HG03565 (cell line): ENCODE results near the gene JMJD1C.

Experiments used
- ATAC-seq: cut with Tn5 transposase; IDR thresholded peaks from one replicate; pipeline ENCODE4 v1.9.1; 2021; ENCODE audit warnings: mild to moderate bottlenecking, moderate library complexity; ENCODE audit not compliant: unreplicated experiment

JMJD1C gene

DNA sequence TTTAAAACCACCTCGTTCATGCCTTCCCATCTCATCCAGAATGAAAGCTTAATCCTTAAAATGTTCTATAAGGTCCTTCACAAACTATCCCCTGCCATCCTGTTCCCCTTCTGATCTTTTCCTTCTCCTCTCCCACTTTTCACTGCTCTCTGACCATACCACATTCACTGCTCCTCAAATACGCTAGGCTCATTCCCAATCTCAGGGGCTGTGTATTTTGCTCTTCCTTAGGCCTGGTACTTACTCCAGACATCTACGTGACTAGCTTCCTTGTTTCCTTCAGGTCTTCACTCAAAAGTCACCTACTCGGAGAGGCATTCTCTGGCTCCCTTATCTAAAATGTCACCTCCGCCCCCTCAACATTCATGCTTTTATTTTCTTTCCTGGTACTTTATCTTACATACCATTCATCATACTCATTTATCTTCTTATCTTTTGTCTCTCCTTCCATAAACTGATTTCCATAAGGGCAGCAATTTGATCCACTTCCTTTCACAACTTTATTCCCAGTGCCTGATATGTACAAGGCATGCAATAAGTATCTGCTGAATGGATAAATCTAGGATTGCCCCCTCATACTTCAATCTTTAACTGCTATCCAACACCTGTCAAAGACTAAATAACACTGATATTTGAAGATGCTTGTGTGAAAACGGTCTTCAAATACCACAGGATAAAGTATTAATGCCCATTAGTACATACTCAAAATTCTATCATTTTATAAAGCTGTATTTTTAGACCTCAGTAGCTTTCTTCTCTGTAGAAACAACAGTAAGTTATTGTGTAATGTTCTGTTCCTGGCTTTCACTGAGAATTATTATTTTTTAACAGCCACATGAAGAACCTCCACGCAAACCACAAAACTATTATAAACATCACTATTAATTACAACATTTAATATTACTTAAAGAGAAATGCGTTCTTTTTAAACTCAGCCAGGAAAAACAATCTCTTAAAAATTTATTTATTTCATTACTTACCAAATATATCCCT is 27.0 kb downstream of the JMJD1C start:
- ATAC-seq: no peak

DNA sequence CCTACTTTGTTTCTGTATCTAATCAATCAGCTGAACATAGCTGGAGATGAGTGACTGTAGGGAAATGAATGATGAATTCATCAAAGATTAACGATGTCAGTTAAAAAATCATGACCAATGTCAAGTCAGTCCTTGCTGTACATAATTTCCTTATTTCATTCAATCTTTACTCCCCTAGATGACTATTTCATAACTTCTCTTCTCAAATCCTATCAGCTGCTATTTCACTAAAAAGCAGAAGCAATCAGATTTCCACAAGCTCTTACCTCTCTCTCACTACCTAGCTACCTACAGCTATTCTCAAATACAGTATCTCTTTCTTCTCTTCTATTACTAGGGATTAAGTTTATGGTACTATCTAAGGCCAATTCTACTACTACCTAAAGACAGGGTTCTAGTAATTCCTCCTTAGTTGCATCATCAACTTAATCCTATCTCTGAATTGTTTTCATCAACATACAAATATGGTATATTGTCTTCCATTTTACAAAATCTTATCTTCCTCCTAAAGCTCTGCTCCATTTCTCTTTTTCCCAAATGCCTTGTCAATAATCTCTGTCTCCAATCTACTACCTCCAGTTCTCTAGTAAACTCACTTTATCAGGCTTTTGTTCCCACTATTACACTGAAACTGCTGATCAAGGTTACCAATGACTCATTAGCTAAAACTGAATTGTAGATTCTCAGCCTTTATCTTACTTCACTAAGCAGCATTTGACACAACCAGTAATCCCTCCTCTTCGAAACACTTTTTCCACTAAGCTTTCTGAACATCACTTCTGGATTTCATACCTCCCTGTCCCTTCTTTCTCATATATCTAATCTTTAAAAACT is 28.4 kb downstream of the JMJD1C start:
- no peak for ATAC-seq

DNA sequence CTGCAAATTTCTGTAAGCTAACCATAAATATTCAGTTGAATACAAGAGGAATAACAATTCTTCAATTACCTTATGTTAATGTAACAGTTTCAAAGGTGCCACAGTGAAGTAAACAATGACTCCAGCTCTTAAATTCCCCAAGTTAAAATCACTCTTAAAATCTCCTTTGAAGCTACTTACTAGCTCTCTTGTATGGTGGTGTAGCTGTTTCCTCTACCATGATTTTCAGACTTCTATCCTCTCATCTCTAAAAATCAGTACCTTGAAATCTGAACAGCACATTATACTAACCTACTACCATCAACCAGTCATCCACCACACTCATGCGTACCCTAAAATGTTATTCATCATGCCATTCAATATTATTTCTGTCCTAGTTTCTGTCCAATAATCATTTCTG is 29.6 kb downstream of the JMJD1C start:
- no peak for ATAC-seq

DNA sequence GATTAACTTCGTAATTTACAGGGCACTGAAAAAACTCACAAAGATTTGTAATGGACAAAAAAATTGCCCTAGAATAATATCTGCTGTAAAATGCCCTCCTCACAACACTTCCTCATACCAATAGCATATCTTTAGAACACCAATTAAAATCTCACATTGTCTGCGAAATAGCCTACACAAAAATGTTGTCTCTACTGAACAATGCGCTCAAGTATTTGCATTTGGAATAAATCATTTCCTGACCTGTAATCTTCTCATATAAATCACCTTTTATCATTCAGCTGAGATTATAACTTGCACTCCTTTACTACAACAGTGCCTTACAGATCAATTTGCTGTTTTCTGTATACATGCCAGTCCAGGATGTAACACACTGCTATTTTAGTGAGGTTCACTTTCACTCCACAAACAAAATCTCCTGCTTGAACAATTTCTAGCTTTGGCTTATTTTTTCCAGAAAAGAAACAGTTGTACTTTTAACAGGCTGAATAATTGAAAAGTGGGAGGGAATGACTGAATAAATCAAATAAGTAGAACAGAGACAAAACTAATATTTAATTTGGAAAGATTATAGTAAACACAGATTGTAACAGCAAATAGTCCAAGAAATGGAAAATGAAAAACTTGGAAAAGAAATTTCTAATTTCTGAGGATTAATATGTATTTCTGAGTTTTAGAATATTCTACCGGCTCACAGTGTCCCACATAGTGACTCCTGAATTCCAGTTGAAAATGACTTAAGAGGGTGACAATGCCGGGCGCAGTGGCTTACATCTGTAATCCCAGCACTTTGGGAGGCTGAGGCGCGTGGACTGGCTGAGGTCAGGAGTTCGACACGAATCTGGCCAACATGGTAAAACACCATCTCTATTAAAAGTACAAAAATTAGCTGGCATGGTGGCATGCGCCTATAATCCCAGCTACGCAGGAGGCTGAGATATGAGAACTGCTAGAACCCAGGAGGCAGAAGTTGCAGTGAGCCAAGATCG is 30.6 kb downstream of the JMJD1C start:
- ATAC-seq: no peak

DNA sequence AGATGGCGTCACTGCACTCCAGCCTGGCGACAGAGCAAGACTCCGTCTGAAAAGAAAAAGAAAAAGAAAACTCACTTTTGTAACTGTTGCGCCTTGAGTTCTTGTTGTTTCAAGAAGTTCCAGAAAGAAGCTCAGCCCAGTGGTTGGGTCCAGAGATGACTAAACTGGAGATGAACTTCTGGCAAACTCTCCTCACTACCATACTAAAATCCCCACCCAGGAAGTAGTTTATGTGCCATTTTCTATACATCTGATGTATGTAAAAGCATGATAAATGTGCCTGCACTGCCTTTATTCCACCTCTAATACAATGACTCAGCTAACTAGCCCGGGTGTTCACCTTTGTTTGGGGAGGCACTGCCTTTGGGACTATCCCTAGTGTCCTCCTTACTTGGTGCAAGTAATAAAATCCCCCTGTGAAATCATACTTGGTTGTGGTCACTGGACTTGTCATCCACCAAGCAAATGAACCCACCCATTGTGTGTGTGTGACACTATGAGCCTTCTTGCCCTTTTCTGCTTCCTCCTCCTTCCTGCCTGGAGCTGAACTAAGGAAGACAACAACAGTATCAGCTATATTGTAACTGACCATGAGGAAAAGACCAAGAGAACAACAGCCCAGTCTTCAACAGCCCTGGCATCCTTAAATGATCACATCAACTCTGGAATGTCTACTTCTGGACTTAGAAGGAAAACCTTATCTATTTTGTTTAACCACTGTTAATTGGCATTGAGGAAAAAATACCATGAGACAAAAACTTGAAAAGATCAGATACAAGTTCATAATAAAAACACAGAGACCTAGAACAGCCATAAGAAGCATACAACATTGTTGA is 33.6 kb downstream of the JMJD1C start:
- ATAC-seq: peak; percentile 50

DNA sequence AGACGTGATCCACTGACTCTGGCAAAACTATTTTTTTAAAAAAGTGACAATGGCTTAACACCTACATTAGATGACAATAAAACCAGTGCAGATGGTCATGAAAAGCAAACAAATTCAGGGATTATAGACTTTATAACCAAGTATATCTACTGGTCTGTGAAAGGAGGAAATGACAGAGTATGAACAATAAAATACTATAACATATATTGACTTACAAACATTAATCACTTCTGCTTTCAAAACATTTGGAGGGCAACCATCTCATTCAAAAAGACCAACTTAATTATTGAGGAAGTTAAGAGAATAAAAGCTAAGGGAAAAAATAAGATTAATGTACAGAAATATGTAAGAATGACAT is 34.8 kb downstream of the JMJD1C start:
- ATAC-seq: no peak

DNA sequence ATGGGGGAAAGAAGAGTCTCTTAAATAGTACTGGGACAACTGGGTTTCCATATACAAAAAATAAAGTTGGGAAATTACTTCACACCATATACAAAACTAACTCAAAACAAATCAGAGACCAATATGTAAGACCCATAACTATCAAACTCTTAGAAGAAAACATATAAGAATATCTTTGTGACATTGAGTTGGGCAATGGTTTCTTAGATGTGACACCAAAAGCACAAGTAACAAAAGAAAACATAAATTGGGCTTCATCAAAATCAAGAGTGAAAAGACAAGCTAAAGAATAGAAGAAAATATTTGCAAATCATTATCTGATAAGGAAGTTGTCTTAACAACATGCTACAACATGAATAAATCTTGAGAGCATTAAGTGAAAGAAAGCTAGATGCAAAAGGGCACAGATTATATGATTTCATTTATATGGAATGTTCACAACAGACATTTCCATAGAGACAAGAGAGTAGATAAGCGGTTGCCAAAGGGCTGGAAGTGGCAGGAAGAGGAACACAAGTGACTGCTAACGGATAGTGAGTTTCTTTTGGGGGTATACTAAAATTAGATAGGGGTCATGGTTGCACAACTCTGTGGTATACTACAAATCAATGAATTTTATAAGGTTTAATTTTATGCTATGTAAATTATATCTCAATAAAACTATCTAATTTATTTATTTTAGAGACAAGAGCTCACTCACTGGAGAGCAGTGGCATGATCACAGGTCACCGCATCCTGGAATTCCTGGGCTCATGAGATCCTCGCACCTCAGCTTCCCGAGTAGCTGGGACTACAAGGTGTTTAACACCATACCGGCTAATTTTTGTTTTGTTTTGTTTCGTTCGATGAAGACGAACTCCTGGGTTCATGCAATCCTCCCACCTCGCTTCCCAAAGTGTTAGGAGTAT is 35.4 kb downstream of the JMJD1C start:
- ATAC-seq: no peak

DNA sequence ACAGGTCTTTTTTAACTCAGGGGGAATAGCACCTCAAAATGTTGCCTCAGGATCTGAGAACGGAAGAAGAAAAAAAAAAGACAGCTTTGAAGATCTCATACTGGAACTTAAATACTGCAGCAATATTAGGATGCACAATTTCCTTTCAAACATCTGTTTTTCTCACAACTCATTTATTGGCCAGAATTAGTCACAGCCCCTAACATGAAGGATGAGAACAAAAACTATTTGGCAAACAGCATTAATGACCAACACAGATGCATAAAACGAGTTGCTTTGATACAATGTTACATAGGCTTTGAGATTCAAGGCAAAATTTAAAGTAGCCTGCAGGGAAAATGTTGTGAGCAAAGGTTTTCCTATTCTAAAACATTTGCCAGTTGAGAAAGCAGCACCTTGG is 36.5 kb downstream of the JMJD1C start:
- ATAC-seq: no peak

DNA sequence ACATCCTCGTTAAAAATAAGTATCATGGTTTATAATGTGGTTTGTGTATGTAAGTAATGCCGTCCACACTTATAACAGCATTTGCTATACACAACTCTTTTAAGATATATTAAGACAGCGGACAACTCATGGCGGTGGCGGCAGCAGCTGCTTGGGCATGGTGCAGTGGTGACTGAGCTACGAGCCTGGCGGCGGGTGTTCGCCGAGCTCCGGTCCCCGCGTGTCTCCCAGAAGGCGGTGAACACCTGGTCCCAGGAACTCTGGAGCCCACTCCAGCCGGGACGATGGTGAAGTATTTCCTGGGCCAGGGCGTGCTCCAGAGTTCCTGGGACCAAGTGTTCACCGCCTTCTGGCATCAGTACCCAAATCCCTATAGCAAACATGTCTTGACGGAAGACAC is 38.8 kb downstream of the JMJD1C start:
- ATAC-seq: no peak

DNA sequence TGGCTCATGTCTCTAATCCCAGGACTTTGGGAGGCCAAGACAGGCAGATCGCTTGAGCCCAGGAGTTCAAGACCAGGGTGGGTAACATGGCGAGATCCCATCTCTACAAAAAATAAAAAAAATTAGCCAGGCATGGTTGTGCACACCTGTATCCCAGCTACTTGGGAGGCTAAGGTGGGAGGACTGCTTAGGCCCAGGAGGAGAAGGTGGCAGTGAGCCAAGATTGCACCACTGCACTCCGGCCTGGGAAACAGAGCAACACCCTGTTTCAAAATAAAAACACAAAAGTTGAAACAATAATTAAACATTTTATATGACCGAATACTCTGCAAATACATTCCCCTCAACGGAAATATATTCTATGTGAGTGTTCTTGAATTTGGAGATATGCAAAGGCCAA is 40.3 kb downstream of the JMJD1C start:
- no peak for ATAC-seq

DNA sequence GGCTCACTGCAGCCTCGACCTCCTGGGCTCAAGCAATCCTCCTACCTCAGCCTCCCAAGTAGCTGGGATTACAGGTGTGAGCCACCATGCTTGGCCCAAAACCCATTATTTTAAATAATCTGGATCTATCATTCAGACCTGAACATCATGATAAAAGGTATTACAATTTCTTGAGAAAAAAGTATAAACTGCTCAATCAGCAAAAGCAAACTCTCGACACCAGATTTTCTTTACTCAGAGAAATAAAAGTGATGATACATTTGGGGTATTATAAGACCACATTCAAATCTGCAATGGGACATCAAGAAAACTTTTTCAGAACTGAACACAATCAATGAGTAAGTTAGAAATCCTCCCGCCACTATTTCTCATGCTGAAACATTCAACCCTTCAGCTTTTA is 41.2 kb downstream of the JMJD1C start:
- no peak for ATAC-seq

DNA sequence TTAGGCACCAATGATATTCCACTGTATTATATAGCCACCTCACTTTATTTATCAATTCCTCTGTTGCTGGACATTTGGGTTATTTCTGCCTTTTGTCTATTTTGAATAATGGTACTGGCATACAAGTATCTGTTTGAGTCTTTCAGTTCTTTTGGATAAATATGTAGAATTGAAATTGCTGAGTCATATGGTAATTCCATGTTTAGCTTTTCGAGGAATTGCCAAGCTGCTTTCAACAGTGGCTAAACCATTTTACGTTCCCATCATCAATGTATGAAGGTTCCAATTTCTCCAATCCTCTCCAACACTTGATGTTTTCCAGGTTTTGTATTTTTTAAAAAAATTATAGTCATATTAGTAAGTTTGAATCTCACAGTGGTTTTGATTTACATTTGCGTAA is 42.3 kb downstream of the JMJD1C start:
- no peak for ATAC-seq

DNA sequence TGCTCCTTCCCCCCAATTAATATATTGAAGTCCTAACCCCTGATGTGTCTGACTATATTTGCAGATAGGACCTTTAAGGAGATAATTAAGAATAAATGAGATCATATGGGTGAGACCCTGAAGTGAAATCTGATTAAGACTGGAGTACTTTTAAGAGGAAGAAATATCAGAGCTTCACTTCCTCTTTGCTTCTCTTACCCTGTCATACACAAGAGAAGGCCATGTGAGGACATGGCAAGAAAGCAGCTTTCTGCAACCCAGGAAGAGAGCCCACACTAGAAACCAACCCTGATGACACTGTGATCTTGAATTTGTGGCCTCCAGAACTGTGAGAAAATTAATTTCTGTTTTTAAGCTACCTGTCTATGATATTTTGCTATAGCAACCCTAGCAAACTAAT is 44.2 kb downstream of the JMJD1C start:
- peak; percentile 97 for ATAC-seq

DNA sequence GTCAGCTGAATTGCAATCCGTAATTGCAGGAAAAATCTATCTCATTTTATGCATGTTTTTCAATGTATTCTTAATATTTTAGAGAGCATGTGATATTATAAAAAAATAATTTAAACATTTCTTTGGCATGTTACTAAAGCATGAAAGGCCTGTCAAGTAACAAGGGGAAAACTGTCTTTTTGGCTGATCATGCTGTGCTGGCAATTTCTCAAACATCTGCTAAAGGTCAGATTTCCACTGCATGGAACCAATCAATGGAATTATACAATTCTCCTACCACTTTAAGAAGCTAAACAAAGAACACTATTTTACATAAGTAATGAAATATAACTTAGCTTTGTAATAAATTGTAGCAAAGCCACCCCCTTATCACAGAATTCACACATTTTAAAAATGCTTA is 49.4 kb downstream of the JMJD1C start:
- no peak for ATAC-seq

DNA sequence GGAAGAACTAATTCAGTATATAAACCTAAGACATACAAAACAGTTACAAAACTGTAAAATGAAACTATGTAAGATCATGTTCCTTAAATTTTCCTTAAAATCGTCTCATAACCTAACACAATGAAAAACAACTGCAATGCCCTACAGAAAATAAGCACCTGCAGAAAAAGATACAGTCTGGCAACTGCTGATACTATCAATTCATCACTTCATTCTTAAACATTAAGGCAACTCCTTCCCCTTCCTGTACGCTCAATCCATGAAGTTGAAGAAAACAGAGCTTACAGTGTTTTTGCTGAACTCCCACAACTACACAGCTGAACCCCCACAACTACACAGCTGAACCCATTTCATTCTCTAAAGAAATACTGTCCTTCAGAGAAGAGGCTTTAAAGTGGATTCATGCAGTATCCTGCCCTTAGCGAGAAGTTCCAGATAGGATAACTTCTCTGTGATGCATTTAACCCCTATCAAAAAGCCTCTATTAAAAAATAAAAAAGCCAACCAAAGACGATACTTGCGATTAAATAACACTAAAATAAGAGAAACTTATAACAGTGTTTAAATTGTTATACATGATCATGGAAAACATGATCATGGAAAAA is 50.0 kb downstream of the JMJD1C start:
- no peak for ATAC-seq

DNA sequence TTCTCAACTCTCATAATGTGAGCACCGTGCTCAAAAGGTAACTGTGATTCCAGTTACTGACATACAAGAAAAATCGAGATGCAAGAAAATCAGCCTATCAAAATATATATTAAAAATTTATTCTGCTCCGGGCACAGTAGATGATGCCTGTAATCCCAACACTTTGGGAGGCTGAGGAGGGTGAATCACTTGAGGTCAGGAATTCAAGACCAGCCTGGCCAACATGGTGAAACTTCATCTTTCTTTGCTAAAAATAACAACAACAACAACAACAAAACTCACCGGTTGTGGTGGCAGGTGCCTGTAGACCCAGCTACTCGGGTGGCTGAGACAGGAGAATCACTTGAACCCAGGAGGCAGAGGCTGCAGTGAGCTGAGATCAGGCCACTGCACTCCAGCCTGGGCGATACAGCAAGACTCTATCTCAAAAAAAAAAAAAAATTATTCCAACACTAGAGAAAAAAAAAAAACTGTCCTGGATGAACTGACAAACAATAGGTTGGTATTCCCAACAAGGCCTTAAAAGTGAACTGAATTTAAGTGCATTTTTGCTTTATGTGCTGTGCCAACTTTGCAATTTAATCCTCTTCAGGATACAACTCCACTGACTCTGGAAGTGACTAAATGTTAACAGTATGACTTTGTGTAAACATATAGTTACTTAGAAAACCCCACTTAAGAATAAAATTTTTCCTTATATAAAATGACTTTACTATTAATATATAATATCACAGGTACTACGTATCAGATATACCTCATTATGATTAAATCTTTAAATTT is 51.1 kb downstream of the JMJD1C start:
- ATAC-seq: no peak

DNA sequence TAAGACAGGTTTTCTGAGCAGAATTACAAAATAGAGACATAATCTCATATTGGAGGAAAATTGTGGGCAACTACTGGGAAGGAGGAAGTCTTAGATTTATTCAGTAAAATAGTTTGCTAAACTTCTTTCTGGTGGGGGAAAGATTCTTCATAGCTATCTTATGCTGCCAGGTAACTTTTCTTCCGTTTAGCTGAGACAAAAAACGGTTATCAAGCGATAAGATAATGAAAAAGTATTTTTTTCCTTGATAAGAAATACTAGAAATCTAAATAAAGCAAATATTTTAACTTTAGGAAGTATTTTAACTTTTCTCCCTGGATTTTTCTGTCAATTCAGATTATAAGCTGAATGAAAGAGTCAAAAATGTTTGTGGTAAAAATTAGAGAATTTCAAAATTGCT is 52.3 kb downstream of the JMJD1C start:
- ATAC-seq: no peak

DNA sequence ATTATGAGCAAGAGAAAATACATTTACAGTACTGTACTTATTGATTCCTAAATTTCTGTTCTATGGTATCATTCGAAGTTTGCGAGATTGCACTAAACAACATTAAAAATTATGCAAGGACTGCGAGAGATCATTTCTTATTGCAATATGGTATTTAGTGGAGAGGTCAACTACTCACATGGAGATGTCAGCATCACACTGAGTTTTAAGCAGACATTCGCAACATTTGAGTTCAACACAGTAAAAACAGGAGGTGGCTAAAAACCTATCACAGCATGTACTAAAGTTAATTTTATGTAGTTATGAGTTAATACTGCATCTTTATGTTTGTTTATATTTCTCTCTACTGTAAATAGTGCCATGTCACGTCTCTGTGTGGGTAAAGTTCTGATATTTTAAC is 53.5 kb downstream of the JMJD1C start:
- no peak for ATAC-seq
